IMR-90 (cell line): ENCODE measurements around the gene COX17. TPM values are rescaled to one million over a fixed set of nuclear protein-coding genes. Genes with fewer than 3 reads are reported as not detected.
A peak's percentile ranks its signal among the peaks of the same experiment; 100 is the strongest.

Source experiments
- ATAC-seq: fragments of 200-7000 bp; cut with Tn5 transposase; 2 replicates; pipeline ENCODE4 v1.9.1; 2020; ENCODE audit warnings: low read depth, mild to moderate bottlenecking, moderate library complexity
- BruUV-seq: library from RNA; stranded (reverse); fragments of 400-500 nt; replicated peaks from 2 replicates; lab custom pipeline; 2021; lab: Mats Ljungman, UMichigan
- CTCF ChIA-PET: fragments of 300-600 bp; formaldehyde crosslinking; extraction: SDS; loops from one replicate; lab custom pipeline; 2021; ENCODE audit warnings: antibody characterized with exemption; lab: Yijun Ruan, JAX
- POLR2A ChIA-PET: fragments of 300-600 bp; sonication (Branson Sonifier 250); formaldehyde crosslinking; loops from one replicate; lab custom pipeline; 2022; ENCODE audit warnings: antibody characterized with exemption; ENCODE audit not compliant: unreplicated experiment; lab: Charles Lee
- DNase-seq: peaks from one replicate; pipeline ENCODE4 v3.0.0; 2013
- H2AFZ ChIP-seq: replicated peaks from 2 replicates; pipeline ENCODE3; 2013; ENCODE audit warnings: low read length, mild to moderate bottlenecking; ENCODE audit not compliant: poor library complexity
- H2AK5ac ChIP-seq: 2 replicates; pipeline ENCODE4 v1.6.1; 2013; ENCODE audit warnings: low read depth, low read length, inconsistent platforms
- H2AK9ac ChIP-seq: replicated peaks from 2 replicates; pipeline ENCODE3; 2013; ENCODE audit warnings: mild to moderate bottlenecking, low read depth, low read length, moderate library complexity; ENCODE audit not compliant: poor library complexity
- H2BK120ac ChIP-seq: 2 replicates; pipeline ENCODE4 v1.6.1; 2013; ENCODE audit warnings: low read depth, low read length, inconsistent platforms
- H2BK15ac ChIP-seq: 3 replicates; pipeline ENCODE4 v1.6.1; 2013; ENCODE audit warnings: low read depth, low read length, inconsistent platforms
- H2BK20ac ChIP-seq: 2 replicates; pipeline ENCODE4 v1.6.1; 2013; ENCODE audit warnings: low read depth, mild to moderate bottlenecking, inconsistent platforms, low read length, moderate library complexity
- H2BK5ac ChIP-seq: 2 replicates; pipeline ENCODE4 v1.6.1; 2013; ENCODE audit warnings: mild to moderate bottlenecking, low read depth, low read length, inconsistent platforms; ENCODE audit not compliant: poor library complexity, severe bottlenecking
- H3K14ac ChIP-seq: replicated peaks from 2 replicates; pipeline ENCODE4 v1.6.1; 2013; ENCODE audit warnings: low read depth, low read length, inconsistent platforms
- H3K18ac ChIP-seq: 2 replicates; pipeline ENCODE4 v1.6.1; 2013; ENCODE audit warnings: low read depth, low read length, control low read depth
- H3K23ac ChIP-seq: 2 replicates; pipeline ENCODE4 v1.6.1; 2013; ENCODE audit warnings: low read depth, low read length, inconsistent platforms
- H3K27ac ChIP-seq: 2 replicates; pipeline ENCODE4 v1.5.1; 2013; ENCODE audit warnings: mild to moderate bottlenecking, control low read depth, low read length; ENCODE audit not compliant: insufficient read depth
- H3K27me3 ChIP-seq: 2 replicates; pipeline ENCODE4 v1.6.1; 2013; ENCODE audit warnings: low read length; ENCODE audit not compliant: control insufficient read depth, insufficient read depth
- H3K36me3 ChIP-seq: 2 replicates; pipeline ENCODE4 v1.6.1; 2013; ENCODE audit warnings: low read length, mixed read lengths; ENCODE audit not compliant: control insufficient read depth, insufficient read depth
- H3K4ac ChIP-seq: 2 replicates; pipeline ENCODE4 v1.6.1; 2013; ENCODE audit warnings: low read depth, low read length, inconsistent platforms
- H3K4me1 ChIP-seq: 2 replicates; pipeline ENCODE4 v1.6.1; 2013; ENCODE audit warnings: low read length, mixed read lengths; ENCODE audit not compliant: control insufficient read depth, insufficient read depth
- H3K4me2 ChIP-seq: 2 replicates; pipeline ENCODE4 v1.6.1; 2013; ENCODE audit warnings: low read depth, mild to moderate bottlenecking, control low read depth, low read length, moderate library complexity
- H3K4me3 ChIP-seq: 2 replicates; pipeline ENCODE4 v1.5.1; 2013; ENCODE audit warnings: low read depth, mild to moderate bottlenecking, control low read depth, low read length, moderate library complexity; ENCODE audit not compliant: insufficient read depth
- H3K56ac ChIP-seq: 2 replicates; pipeline ENCODE4 v1.6.1; 2013; ENCODE audit warnings: low read length, inconsistent platforms; ENCODE audit not compliant: insufficient read depth; ENCODE audit errors: extremely low read depth
- H3K79me1 ChIP-seq, 2 experiments: 2 replicates each; pipeline ENCODE4 v1.6.1; 2013; ENCODE audit warnings: low read length in 2 of 2, inconsistent platforms in 1 of 2, low read depth in 1 of 2
- H3K9ac ChIP-seq: 2 replicates; pipeline ENCODE4 v1.6.1; 2013; ENCODE audit warnings: low read depth, low read length, control low read depth
- H3K9me1 ChIP-seq: 2 replicates; pipeline ENCODE4 v1.6.1; 2013; ENCODE audit warnings: low read length, inconsistent platforms; ENCODE audit not compliant: insufficient read depth
- H3K9me3 ChIP-seq: 2 replicates; pipeline ENCODE4 v1.6.1; 2013; ENCODE audit warnings: low read length; ENCODE audit not compliant: control insufficient read depth, insufficient read depth
- H4K20me1 ChIP-seq: 2 replicates; pipeline ENCODE4 v1.6.1; 2013; ENCODE audit warnings: low read length, inconsistent platforms; ENCODE audit not compliant: insufficient read depth
- H4K5ac ChIP-seq: 2 replicates; pipeline ENCODE4 v1.6.1; 2013; ENCODE audit warnings: mild to moderate bottlenecking, low read depth, low read length, control low read depth
- H4K8ac ChIP-seq, 2 experiments: 2 replicates each; pipeline ENCODE4 v1.6.1; 2013; ENCODE audit warnings: low read depth in 2 of 2, low read length in 2 of 2, control low read depth in 1 of 2, inconsistent platforms in 1 of 2
- H4K91ac ChIP-seq: 2 replicates; pipeline ENCODE4 v1.6.1; 2013; ENCODE audit warnings: low read depth, low read length, inconsistent platforms; ENCODE audit not compliant: insufficient read depth
- CEBPB ChIP-seq: IDR thresholded peaks from 2 replicates; pipeline ENCODE4 v1.6.1; 2012; ENCODE audit warnings: low read depth, low read length, improper control_type of control experiment
- CHD1 ChIP-seq: IDR thresholded peaks from 2 replicates; pipeline ENCODE4 v1.6.1; 2012; ENCODE audit warnings: low read depth, low read length, improper control_type of control experiment
- CTCF ChIP-seq: conservative IDR thresholded peaks from 2 replicates; pipeline ENCODE4 v1.5.1; 2012; ENCODE audit warnings: mild to moderate bottlenecking, low read depth, low read length, improper control_type of control experiment
- ELK1 ChIP-seq: fragments of 150-350 bp; IDR thresholded peaks from 2 replicates; pipeline ENCODE4 v1.6.1; 2016; ENCODE audit warnings: low read depth, mild to moderate bottlenecking, low read length, moderate library complexity, borderline replicate concordance
- MAFK ChIP-seq: IDR thresholded peaks from 2 replicates; pipeline ENCODE4 v1.6.1; 2012; ENCODE audit warnings: low read depth, low read length, improper control_type of control experiment
- NFE2L2 ChIP-seq: fragments of 150-350 bp; IDR thresholded peaks from 2 replicates; pipeline ENCODE4 v1.6.1; 2016; ENCODE audit warnings: low read depth, mild to moderate bottlenecking, low read length
- POLR2A ChIP-seq: IDR thresholded peaks from 2 replicates; pipeline ENCODE4 v1.6.1; 2012; ENCODE audit warnings: mild to moderate bottlenecking, low read depth, low read length
- RCOR1 ChIP-seq: IDR thresholded peaks from 2 replicates; pipeline ENCODE4 v1.6.1; 2012; ENCODE audit warnings: mild to moderate bottlenecking, low read length, improper control_type of control experiment; ENCODE audit not compliant: insufficient replicate concordance
- RFX5 ChIP-seq: IDR thresholded peaks from 2 replicates; pipeline ENCODE4 v1.8.0; 2012; ENCODE audit warnings: low read depth, mild to moderate bottlenecking, low read length, moderate library complexity
- SMC3 ChIP-seq: fragments of 150-350 bp; IDR thresholded peaks from 2 replicates; pipeline ENCODE4 v1.6.1; 2016; ENCODE audit warnings: low read depth, mild to moderate bottlenecking, antibody characterized with exemption, low read length, moderate library complexity
- USF2 ChIP-seq: fragments of 150-350 bp; IDR thresholded peaks from 2 replicates; pipeline ENCODE4 v1.6.1; 2017; ENCODE audit warnings: mild to moderate bottlenecking, antibody characterized with exemption, low read length, low read depth
- WGBS, 2 experiments: methylation state at CpG; one replicate each; pipeline versions ENCODE4 v1.1.5 to v1.1.7; 2013; ENCODE audit warnings: missing lambda C conversion rate in 2 of 2; ENCODE audit not compliant: insufficient read length in 1 of 2; ENCODE audit errors: extremely low coverage in 2 of 2; 5-methylcytosine and 5-hydroxymethylcytosine counted together
- dilution Hi-C: fragments of 300-500 bp; cut with HindIII; formaldehyde crosslinking; loops from one replicate; pipeline ENCODE4 v1.14.3; 2018; ENCODE audit warnings: low sequenced_read_pairs; ENCODE audit not compliant: unreplicated experiment
- in situ Hi-C: fragments of 300-500 bp; cut with MboI; formaldehyde crosslinking; loops from 3 replicates; pipeline ENCODE4 v1.14.3; 2019; ENCODE audit warnings: low sequenced_read_pairs, inconsistent platforms, mixed read lengths
- intact Hi-C: fragments of 100-400 bp; cut with micrococcal nuclease; formaldehyde crosslinking; loops from 2 replicates; pipeline ENCODE4 v1.10.0; 2022
- polyA plus RNA-seq, 3 experiments: library from polyadenylated mRNA; depleted of rRNA; stranded (reverse); fragments of >200 nt; gene quantifications; 2 replicates each; pipeline ENCODE4 v1.2.3, GENCODE V29; 2012; ENCODE audit warnings: low replicate concordance in 1 of 3
- total RNA-seq: library from RNA; depleted of rRNA; stranded (reverse); fragments of >200 nt; gene quantifications from 2 replicates; pipeline ENCODE4 v1.2.3, GENCODE V29; 2012

COX17 gene
- total and polyA plus RNA-seq, 2 of the 4 experiments (the other 2 are of a cell fraction) = 2.0 to 24.5 TPM

GRCh38 chr3:119630880-119631329 lies 46.3 kb downstream of the COX17 start:
- intact Hi-C loops = no loop called here
- CTCF ChIA-PET = interaction anchor here (0.6 to 0.7 kb wide), 3 partner anchors 21 to 175 kb away, joined by 3 to 4 read pairs (median 3); no protein-coding TSS in a partner anchor
- H3K4me2 ChIP-seq = no peak overlapping the region

More at GRCh38 chr3:119630880-119631329, 46.3 kb downstream of the COX17 start:
- H3K27me3 ChIP-seq = peaks cover 4% of the 10 kb centered on the region; the same call in 1 of the 2 replicates
- H2BK5ac ChIP-seq = no peak overlapping the region
- no peak overlapping the region for H2AK9ac ChIP-seq
- no peaks in the 10 kb centered on the region for H3K79me1 ChIP-seq
- H3K4ac ChIP-seq = peak overlapping the region; percentile 93
- in situ Hi-C loops = no loop called here
- H3K9ac ChIP-seq = no peak overlapping the region
- H3K18ac ChIP-seq = peak overlapping the region; percentile 84
- peak overlapping the region; percentile 27; the same call in 1 of the 3 replicates for H2BK15ac ChIP-seq
- H2AK5ac ChIP-seq = no peak overlapping the region
- peak overlapping the region; percentile 79; the same call in 1 of the 2 replicates for H3K23ac ChIP-seq
- peak overlapping the region; percentile 93 for H4K5ac ChIP-seq
- peak overlapping the region; percentile 86 for H3K14ac ChIP-seq
- H2AFZ ChIP-seq = peak overlapping the region; percentile 78
- peak overlapping the region; percentile 84 for H2BK120ac ChIP-seq
- 100% methylated on average over 1 of the region's 7 CpGs; no CpG with 5 or more reads in 1 of the 2 experiments for WGBS, 2 experiments
- no peak overlapping the region for H3K4me3 ChIP-seq
- POLR2A ChIA-PET = interaction anchor here (0.6 kb wide), 1 partner anchor 572 kb away, joined by 3 read pairs; no protein-coding TSS in a partner anchor
- TF ChIP-seq RCOR1 (no peak), CEBPB (no peak), CTCF (no peak), SMC3 (no peak), CHD1 (no peak), USF2 (no peak), ELK1 (no peak), POLR2A (no peak), MAFK (no peak), RFX5 (no peak), NFE2L2 (no peak)
- peak overlapping the region; percentile 88 for H4K91ac ChIP-seq
- peak overlapping the region; percentile 18 to 84; a peak in 3 of 4 replicates for H4K8ac ChIP-seq
- ATAC-seq = peak; percentile 12
- no peaks in the 10 kb centered on the region for H3K36me3 ChIP-seq
- DNase-seq = no peak
- peak overlapping the region; percentile 96 for H2BK20ac ChIP-seq
- H4K20me1 ChIP-seq = no peaks in the 10 kb centered on the region
- no peak overlapping the region for H3K56ac ChIP-seq
- H3K9me1 ChIP-seq = no peaks in the 10 kb centered on the region; the same call in 1 of the 2 replicates
- H3K9me3 ChIP-seq = no peaks in the 10 kb centered on the region
- no TSS peak for BruUV-seq
- H3K27ac ChIP-seq = no peak overlapping the region; the same call in 1 of the 2 replicates
- H3K4me1 ChIP-seq = peaks cover 10% of the 10 kb centered on the region
- dilution Hi-C loops = no loop called here
